Lower lobe of right lung (tissue), 2 donors: Measurements from ENCODE around the gene SPSB4. TPM values are rescaled to one million over a fixed set of nuclear protein-coding genes. Genes with fewer than 3 reads are reported as not detected.

Source experiments
- ATAC-seq, 2 donors: fragments of 200-7000 bp; cut with Tn5 transposase; one replicate each; pipeline ENCODE4 v1.9.1; 2020 to 2022; ENCODE audit warnings: mild to moderate bottlenecking in 2 of 2, moderate library complexity in 2 of 2
- DNase-seq: peaks from one replicate; pipeline ENCODE4 v3.0.0-alpha.2; 2020
- H3K27ac ChIP-seq: fragments of 200-600 bp; one replicate; pipeline ENCODE4 v1.8.0; 2022
- H3K27me3 ChIP-seq: fragments of 200-600 bp; one replicate; pipeline ENCODE4 v1.8.0; 2022; ENCODE audit warnings: low read depth
- H3K36me3 ChIP-seq: fragments of 200-600 bp; one replicate; pipeline ENCODE4 v1.8.0; 2022; ENCODE audit warnings: mild to moderate bottlenecking
- H3K4me1 ChIP-seq: fragments of 200-600 bp; one replicate; pipeline ENCODE4 v1.8.0; 2022
- H3K4me3 ChIP-seq: fragments of 200-600 bp; one replicate; pipeline ENCODE4 v1.8.0; 2022; ENCODE audit warnings: mild to moderate bottlenecking
- H3K9me3 ChIP-seq: fragments of 200-600 bp; one replicate; pipeline ENCODE4 v1.8.0; 2022
- CTCF ChIP-seq: fragments of 200-600 bp; IDR thresholded peaks from one replicate; pipeline ENCODE4 v1.8.0; 2022; ENCODE audit warnings: antibody characterized with exemption, mild to moderate bottlenecking
- intact Hi-C: fragments of 100-400 bp; cut with DNase I; formaldehyde crosslinking; loops from one replicate; pipeline ENCODE4 v1.11.0; 2022
- total RNA-seq: library from RNA; stranded (reverse); fragmentation: NEBNext Ultra II Directional; extraction: Animal tissue kit (Norgen Biotek cat#: 25700); gene quantifications from one replicate; pipeline ENCODE4 v1.2.1, GENCODE V29; 2021
- donor health status: DM: no; HTN: yes; CAD: no; lungs with severe emphysema.

Gene SPSB4
- total RNA-seq, 1 donor from 2014 or later, result 0.80 TPM

- no peak for ATAC-seq
These were observed 96.5 kb downstream of the SPSB4 start for GRCh38 chr3:141147657-141148056.

GRCh38 chr3:141148169-141148568, 97.0 kb downstream of the SPSB4 start:
- DNase-seq, result no peak
- ATAC-seq, result no peak
- Histone ChIP-seq H3K4me1 (no peaks in the 10 kb centered on the region), H3K36me3 (no peaks in the 10 kb centered on the region), H3K9me3 (no peaks in the 10 kb centered on the region), H3K27me3 (no peaks in the 10 kb centered on the region), H3K4me3 (no peak overlapping the region), H3K27ac (no peak overlapping the region)
- intact Hi-C loops, result no loop called here
- no peak for TF ChIP-seq CTCF

More at GRCh38 chr3:141147657-141148056, 96.5 kb downstream of the SPSB4 start:
- H3K27ac ChIP-seq, result no peak overlapping the region
- H3K9me3 ChIP-seq, result no peaks in the 10 kb centered on the region
- no peaks in the 10 kb centered on the region for H3K4me1 ChIP-seq
- no peak for DNase-seq
- no peak for TF ChIP-seq CTCF
- intact Hi-C loops, result no loop called here
- H3K4me3 ChIP-seq, result no peak overlapping the region
- no peaks in the 10 kb centered on the region for H3K27me3 ChIP-seq
- no peaks in the 10 kb centered on the region for H3K36me3 ChIP-seq

DNA sequence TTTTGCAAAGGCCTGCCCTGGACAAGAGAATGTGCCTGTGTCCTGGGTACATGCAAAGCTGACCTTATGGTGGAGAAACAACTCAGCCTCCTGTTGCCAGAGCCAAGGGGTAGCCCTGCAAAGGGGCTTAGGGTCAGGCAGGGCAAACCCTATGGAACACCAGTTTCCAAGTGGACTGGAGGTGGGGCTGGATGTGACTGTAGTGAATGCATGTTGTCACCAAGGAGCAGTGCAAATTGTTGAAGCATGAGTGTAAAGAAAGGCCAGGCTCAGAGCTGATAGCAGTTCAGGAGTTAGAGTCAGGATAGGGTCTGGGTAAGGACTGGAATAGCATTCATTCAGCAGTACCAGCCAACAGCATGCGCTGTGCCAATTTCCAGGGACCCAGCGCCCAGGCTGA, 97.6 kb downstream of the SPSB4 start:
- TF ChIP-seq CTCF, result no peak
- H3K36me3 ChIP-seq, result no peaks in the 10 kb centered on the region
- no peak overlapping the region for H3K4me3 ChIP-seq
- H3K27me3 ChIP-seq, result no peaks in the 10 kb centered on the region
- ATAC-seq (no peak), DNase-seq (no peak)
- intact Hi-C loops, result no loop called here
- H3K27ac ChIP-seq, result no peak overlapping the region
- no peaks in the 10 kb centered on the region for H3K9me3 ChIP-seq
- H3K4me1 ChIP-seq, result no peaks in the 10 kb centered on the region

DNA sequence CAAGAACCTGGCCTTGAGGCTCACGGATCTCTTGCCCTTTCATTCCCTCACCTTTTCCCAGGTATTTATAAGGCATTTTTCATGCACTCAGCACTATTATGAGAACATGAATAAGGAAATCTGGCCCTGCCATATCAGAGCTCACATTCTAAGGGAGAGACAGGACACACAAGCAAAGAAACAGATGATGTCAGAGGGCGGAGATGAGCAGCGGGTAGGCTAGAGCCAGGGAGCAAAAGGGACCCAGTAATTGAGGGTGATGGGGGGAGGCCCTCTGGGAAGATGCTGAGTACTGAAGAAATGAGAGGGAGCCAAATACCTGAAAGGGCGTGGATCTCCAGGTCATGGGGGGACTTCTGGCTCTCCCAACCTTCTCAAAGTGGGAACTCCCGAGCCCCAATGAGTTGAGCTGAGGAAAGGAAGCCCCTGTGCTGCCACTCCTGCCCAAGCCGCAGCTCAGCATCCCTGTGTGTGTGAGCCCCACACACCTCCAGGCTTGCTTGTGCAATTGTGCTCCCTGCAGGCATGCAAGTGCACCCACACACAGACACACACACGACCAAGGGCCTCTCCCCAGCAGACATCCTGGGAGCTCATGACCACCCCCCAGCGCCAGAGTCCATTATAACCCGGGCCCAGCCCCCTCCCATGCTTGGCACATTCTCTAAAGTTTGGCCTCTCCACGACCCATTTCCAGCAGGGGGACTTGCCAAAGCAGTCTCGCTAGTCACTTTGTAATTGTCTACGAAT, 99.1 kb downstream of the SPSB4 start:
- TF ChIP-seq CTCF, result no peak
- H3K9me3 ChIP-seq, result no peaks in the 10 kb centered on the region
- H3K27me3 ChIP-seq, result no peaks in the 10 kb centered on the region
- no peak for DNase-seq
- no peaks in the 10 kb centered on the region for H3K4me1 ChIP-seq
- intact Hi-C loops, result no loop called here
- H3K27ac ChIP-seq, result no peak overlapping the region
- no peak overlapping the region for H3K4me3 ChIP-seq
- ATAC-seq, result no peak
- no peaks in the 10 kb centered on the region for H3K36me3 ChIP-seq

DNA sequence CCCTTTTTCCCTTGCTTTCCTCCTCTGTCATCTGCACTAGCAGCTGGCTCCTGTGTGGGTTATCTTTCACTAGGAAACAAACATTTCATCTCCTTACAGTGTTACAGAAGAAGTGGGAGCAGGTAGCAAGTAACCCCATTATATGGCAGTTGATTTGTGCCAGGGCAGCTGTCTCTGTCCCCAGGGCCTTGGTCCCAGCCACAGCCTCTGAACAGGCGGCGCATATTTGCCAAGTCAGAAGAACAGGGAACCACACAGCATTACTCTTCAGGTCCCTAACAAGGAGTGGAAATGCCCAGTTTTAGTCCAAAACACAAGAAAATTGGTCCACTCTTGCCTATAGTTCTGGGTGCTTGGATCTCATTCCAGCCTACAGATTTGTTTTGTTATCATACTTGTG, 99.8 kb downstream of the SPSB4 start:
- no peak for DNase-seq
- TF ChIP-seq CTCF, result no peak
- Histone ChIP-seq H3K9me3 (no peaks in the 10 kb centered on the region), H3K36me3 (no peaks in the 10 kb centered on the region), H3K27ac (no peak overlapping the region), H3K4me3 (no peak overlapping the region), H3K4me1 (no peaks in the 10 kb centered on the region), H3K27me3 (no peaks in the 10 kb centered on the region)
- intact Hi-C loops, result no loop called here
- ATAC-seq, result no peak
